ENCODE results near the gene MXD1. TPM values are rescaled to one million over a fixed set of nuclear protein-coding genes. Genes with fewer than 3 reads are reported as not detected.

The MXD1 gene
- total and polyA plus RNA-seq, 9 of the 15 experiments (the other 6 are each of a cell fraction or from before 2014, with no cell fraction given), result 6.7 to 35.9 (median 11.0) TPM

- TF ChIP-seq FOXO4 (CRISPR knock-in tag; IDR thresholded peaks at IDR 0.05) (no peak; the same call in 1 of the 2 replicates), NR1H2 (CRISPR knock-in tag; IDR thresholded peaks at IDR 0.05) (no peak), ZNF318 (IDR thresholded peaks at IDR 0.05; ENCODE audit: borderline replicate concordance in 1 of 2, low read depth in 1 of 2) (no peak), ZNF589 (CRISPR knock-in tag; IDR thresholded peaks at IDR 0.05; ENCODE audit: low read depth) (peak; percentile 98), CC2D1A (IDR thresholded peaks at IDR 0.05) (peak; percentile 57; the same call in 1 of the 2 replicates), E2F1 (CRISPR knock-in tag; IDR thresholded peaks at IDR 0.05) (peak; percentile 81; the same call in 1 of the 2 replicates), ZMIZ1 (IDR thresholded peaks at IDR 0.05; ENCODE audit: low read depth in 2 of 2, low read length in 2 of 2) (peak in 1 of 2 experiments; percentile 18; a peak in 1 of 4 replicates)
Measured at GRCh38 chr2:69914164-69914949, 552 bp upstream of the MXD1 start (continued).

Measured in K562 (cell line).